ENCODE data around the gene MTA3. TPM values are rescaled to one million over a fixed set of nuclear protein-coding genes. Genes with fewer than 3 reads are reported as not detected.

MTA3 gene
- total RNA-seq, 4 donors from 2014 or later: 25.6 to 89.1 (median 64.0) TPM

- H3K9me3 ChIP-seq: no peaks in the 10 kb centered on the region
- no peak overlapping the region for H3K4me3 ChIP-seq
- no peaks in the 10 kb centered on the region for H3K4me1 ChIP-seq
- no peaks in the 10 kb centered on the region for H3K36me3 ChIP-seq
- DNase-seq: no peak
- no peaks in the 10 kb centered on the region for H3K27me3 ChIP-seq
- TF ChIP-seq, protein P1, sequence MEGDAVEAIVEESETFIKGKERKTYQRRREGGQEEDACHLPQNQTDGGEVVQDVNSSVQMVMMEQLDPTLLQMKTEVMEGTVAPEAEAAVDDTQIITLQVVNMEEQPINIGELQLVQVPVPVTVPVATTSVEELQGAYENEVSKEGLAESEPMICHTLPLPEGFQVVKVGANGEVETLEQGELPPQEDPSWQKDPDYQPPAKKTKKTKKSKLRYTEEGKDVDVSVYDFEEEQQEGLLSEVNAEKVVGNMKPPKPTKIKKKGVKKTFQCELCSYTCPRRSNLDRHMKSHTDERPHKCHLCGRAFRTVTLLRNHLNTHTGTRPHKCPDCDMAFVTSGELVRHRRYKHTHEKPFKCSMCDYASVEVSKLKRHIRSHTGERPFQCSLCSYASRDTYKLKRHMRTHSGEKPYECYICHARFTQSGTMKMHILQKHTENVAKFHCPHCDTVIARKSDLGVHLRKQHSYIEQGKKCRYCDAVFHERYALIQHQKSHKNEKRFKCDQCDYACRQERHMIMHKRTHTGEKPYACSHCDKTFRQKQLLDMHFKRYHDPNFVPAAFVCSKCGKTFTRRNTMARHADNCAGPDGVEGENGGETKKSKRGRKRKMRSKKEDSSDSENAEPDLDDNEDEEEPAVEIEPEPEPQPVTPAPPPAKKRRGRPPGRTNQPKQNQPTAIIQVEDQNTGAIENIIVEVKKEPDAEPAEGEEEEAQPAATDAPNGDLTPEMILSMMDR (IDR thresholded peaks at IDR 0.05): no peak
- TF ChIP-seq POLR2A (IDR thresholded peaks at IDR 0.05): no peak
- intact Hi-C loops (cut with DNase I; ENCODE audit: low total_unique reads): no loop called here
- no peak overlapping the region for H3K27ac ChIP-seq
Measured at GRCh38 chr2:42801381-42801780, 232.9 kb downstream of the MTA3 start.

DNA sequence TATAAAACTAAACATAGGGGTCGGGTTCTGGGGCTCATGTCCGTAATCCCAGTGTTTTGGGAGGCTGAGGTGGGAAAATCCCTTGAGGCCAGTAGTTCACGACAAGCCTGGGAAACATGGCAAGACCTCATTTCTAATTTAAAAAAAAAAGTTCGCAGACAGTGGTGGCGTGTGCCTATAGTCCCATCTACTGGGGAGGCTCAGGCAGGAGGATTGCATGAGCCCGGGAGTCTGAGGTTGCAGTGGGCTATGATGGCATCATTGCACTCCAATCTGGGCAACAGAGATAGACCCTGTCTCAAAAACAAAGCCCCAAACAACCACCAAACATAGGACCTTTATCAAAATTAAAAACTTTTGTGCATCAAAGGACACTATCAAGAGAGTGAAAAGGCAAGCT, 233.7 kb downstream of the MTA3 start:
- Histone ChIP-seq H3K27me3 (no peaks in the 10 kb centered on the region), H3K27ac (no peak overlapping the region), H3K9me3 (no peaks in the 10 kb centered on the region), H3K4me3 (no peak overlapping the region), H3K4me1 (no peaks in the 10 kb centered on the region), H3K36me3 (no peaks in the 10 kb centered on the region)
- TF ChIP-seq, protein P1 (IDR thresholded peaks at IDR 0.05): no peak
- TF ChIP-seq POLR2A (IDR thresholded peaks at IDR 0.05): no peak
- no peak for DNase-seq
- intact Hi-C loops (cut with DNase I; ENCODE audit: low total_unique reads): no loop called here

GRCh38 chr2:42804338-42804737, 235.9 kb downstream of the MTA3 start:
- H3K27ac ChIP-seq: no peak overlapping the region
- intact Hi-C loops (cut with DNase I; ENCODE audit: low total_unique reads): no loop called here
- no peaks in the 10 kb centered on the region for H3K27me3 ChIP-seq
- no peaks in the 10 kb centered on the region for H3K4me1 ChIP-seq
- no peak overlapping the region for H3K4me3 ChIP-seq
- DNase-seq: no peak
- H3K9me3 ChIP-seq: no peaks in the 10 kb centered on the region
- no peaks in the 10 kb centered on the region for H3K36me3 ChIP-seq
- TF ChIP-seq POLR2A (IDR thresholded peaks at IDR 0.05): no peak
- TF ChIP-seq, protein P1 (IDR thresholded peaks at IDR 0.05): no peak

DNA sequence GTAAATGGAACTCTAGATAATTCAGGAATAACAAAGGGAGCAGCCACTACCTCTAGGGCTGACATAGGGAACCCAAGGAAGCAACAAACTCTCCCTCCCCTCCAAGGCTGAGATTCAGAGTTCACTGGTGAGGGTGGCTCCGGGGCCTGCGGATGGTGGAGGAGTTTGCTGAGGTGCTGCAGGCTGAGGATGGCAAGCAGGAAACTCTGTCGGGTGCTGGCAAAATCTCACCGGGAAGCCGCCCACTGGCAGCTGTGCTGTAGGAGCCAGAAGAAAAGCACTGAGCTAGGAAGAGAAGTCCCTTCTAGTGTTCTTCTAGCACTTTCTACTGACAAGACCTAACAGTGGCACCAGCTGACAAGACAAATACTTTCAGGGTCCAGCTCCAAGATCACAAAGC, 236.5 kb downstream of the MTA3 start:
- Histone ChIP-seq H3K4me1 (no peaks in the 10 kb centered on the region), H3K27ac (no peak overlapping the region), H3K27me3 (no peaks in the 10 kb centered on the region), H3K4me3 (no peak overlapping the region), H3K9me3 (no peaks in the 10 kb centered on the region), H3K36me3 (no peaks in the 10 kb centered on the region)
- DNase-seq: no peak
- intact Hi-C loops (cut with DNase I; ENCODE audit: low total_unique reads): no loop called here
- TF ChIP-seq POLR2A (IDR thresholded peaks at IDR 0.05): no peak
- TF ChIP-seq, protein P1 (IDR thresholded peaks at IDR 0.05): no peak

Small RNA genes lying within 50 kb of the gene (small RNA-seq; reads per million reads assigned to genes)
- not detected for gene AC074375.1
- not detected for gene RNU6-137P

Other genes with a start within 250 kb of the MTA3 start
- 100 to 1,000 TPM in 3 of 4 donors, 10 to 100 TPM in 1; 46.6 to 196 (median 126) TPM for gene COX7A2L, start 207.4 kb upstream of the MTA3 start, total RNA-seq
- under 1 TPM in 3 of 4 donors, not detected in 1; 0.26 to 0.41 (median 0.40) TPM for gene KCNG3, start 74.7 kb upstream of the MTA3 start, total RNA-seq
- 1 to 10 TPM in 2 of 4 donors, not detected in 2; 1.9 to 5.4 TPM for gene OXER1, start 195.5 kb downstream of the MTA3 start, total RNA-seq
- 10 to 100 TPM in 3 of 4 donors, 1 to 10 TPM in 1; 3.1 to 25.1 (median 20.8) TPM for gene HAAO, start 224.0 kb downstream of the MTA3 start, total RNA-seq